HG03039 (cell line): ENCODE measurements around the gene NPIPA1.
"Not testable (repeated sequence)": the region's sequence is repeated elsewhere in the genome, so short reads cannot be mapped to it uniquely, and the experiment has no call there.

Source experiments
- ATAC-seq: cut with Tn5 transposase; IDR thresholded peaks from one replicate; pipeline ENCODE4 v1.9.1; 2021; ENCODE audit warnings: mild to moderate bottlenecking, moderate library complexity; ENCODE audit not compliant: unreplicated experiment

Gene NPIPA1

GRCh38 chr16:14976971-14977736 is 39.9 kb downstream of the NPIPA1 start:
- not testable (repeated sequence) for ATAC-seq

DNA sequence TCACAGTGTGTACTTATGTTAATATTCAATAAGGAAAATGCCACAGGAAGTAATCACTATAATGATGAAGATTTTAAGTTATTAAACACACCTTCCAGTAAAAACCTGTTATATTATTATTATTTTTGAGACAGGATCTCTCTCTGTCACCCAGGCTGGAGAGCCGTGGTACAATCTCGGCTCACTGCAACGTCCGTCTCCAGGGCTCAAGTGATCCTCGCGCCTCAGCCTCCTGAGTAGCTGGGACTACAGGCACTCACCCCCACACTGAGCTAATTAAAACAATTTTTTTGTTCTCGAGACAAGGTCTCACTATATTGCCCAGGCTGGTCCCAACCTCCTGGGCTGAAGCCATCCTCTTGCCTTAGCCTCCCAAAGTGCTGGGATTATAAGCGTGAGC is 41.0 kb downstream of the NPIPA1 start:
- not testable (repeated sequence) for ATAC-seq

DNA sequence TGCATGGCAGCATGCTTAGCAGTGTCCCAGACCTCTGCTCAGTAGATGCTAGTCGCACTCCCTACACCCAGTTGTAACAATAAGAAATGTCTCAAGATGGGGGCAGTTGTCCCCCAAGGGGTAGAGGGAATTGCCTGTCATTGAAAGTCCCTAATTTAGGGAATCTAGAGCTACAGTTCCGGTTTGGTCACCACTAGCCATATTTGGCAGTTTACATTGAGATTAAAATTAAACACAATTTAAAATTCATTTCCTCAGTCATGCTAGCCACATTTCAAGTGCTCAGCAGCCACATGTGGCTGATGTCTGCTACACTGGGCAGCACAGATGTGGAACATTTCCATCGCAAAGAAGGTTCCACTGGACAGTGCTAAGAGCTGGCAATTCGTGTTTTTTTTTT is 41.7 kb downstream of the NPIPA1 start:
- ATAC-seq = not testable (repeated sequence)

- not testable (repeated sequence) for ATAC-seq
Observed at GRCh38 chr16:14981234-14981633, 44.0 kb downstream of the NPIPA1 start.

- not testable (repeated sequence) for ATAC-seq
Observed at GRCh38 chr16:14982521-14982920, 45.3 kb downstream of the NPIPA1 start.

- ATAC-seq = not testable (repeated sequence)
Observed at GRCh38 chr16:14988092-14988491, 50.8 kb downstream of the NPIPA1 start.

GRCh38 chr16:14988661-14989191 is 51.5 kb downstream of the NPIPA1 start:
- ATAC-seq = not testable (repeated sequence)

DNA sequence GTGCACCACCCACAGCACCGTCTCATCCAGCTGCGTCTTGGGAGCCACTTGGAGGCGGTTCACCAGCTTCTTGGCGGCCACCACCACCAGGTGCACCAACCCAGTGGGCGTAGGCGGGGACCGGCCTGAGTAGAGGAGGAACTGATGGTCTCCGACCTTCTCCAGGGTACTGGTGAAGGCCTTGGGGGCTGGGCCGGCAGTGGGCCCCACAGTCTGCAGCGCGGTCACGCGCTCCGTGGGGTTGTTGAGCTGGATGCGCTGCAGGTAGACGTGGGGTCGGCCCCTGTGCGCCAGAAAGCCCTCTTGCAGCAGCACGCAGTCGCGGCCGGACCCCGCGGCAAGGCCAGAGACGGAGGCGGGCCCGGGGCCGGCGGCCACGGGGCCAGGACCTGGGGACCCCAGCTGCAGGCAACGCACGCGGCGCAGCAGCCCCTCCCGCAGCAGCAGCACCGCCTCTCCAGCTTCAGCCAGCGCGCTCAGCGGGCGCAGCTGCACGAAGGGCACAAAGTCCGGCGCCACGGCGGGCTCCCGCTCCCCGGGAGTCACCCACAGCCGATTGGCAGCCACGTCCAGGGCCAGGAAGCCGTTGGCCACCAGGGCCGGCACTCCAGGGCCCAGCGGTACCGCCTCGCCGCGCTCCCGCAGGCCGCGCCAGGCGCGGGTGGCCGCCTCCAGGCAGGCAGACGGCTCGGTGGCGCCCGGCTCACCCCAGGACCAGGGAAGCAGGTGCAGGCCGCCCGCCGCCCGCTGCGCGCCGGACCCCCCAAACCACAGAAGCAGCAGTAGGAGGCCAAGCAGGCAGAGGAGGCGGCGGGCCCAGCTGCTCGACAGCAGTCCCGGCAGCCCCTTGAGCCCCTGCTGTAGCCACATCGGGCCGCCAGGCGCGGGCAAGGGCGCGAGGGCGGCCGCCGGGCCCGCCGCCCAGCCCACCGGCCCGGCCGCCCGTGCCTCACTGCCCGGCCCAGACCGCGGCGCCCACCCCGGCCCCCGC is 52.3 kb downstream of the NPIPA1 start:
- ATAC-seq = not testable (repeated sequence)

DNA sequence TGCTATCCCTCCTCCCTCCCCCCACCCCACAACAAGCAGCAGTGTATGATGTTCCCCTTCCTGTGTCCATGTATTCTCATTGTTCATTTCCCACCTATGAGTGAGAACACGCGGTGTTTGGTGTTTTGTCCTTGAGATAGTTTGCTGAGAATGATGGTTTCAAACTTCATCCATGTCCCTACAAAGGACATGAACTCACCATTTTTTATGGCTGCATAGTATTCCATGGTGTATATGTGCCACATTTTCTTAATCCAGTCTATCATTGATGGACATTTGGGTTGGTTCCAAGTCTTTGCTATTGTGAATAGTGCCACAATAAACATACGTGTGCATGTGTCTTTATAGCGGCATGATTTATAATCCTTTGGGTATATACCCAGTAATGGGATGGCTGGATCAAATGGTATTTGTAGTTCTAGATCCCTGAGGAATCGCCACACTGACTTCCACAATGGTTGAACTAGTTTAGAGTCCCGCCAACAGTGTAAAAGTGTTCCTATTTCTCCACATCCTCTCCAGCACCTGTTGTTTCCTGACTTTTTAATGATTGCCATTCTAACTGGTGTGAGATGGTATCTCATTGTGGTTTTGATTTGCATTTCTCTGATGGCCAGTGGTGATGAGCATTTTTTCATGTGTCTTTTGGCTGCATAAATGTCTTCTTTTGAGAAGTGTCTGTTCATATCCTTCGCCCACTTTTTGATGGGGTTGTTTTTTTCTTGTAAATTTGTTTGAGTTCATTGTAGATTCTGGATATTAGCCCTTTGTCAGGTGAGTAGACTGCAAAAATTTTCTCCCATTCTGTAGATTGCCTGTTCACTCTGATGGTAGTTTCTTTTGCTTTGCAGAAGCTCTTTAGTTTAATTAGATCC is 56.3 kb downstream of the NPIPA1 start:
- not testable (repeated sequence) for ATAC-seq

DNA sequence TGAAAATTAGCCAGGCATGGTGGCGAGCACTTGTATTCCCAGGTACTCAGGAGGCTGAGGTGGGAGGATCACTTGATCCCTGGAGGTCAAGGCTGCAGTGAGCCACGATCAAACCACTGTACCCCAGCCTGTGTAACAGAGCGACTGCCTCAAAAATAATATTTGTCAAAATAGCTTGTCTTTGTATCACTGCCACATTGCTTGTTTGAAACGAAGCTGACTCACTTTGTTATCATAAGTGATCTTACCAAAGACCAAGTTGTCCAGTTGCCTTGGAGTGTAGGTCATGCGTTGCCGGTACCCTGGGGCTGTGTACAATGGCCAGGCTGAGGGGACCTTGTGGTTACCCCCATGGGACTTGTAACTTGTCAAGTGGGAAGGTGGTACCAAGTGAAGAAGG is 59.5 kb downstream of the NPIPA1 start:
- ATAC-seq = not testable (repeated sequence)

DNA sequence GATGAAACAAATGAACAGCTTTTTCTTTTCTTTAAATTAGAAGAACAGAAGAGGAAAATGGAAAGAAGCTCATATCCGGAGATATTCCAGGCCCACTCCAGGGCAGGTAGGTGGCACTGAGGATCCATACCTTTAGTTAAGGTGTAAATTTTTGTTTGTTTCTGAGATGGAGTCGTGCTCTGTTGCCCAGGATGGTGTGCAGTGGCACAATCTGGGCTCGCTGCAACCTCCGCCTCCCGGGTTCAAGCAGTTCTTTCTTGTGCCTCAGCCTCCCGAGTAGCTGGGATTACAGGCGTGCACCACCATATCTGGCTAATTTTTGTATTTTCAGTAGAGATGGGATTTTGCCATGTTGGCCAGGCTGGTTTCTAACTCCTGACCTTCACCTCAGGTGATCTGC is 61.1 kb downstream of the NPIPA1 start:
- not testable (repeated sequence) for ATAC-seq

- ATAC-seq = not testable (repeated sequence)
Observed at GRCh38 chr16:14999845-15000244, 62.6 kb downstream of the NPIPA1 start.
